GM12892 (cell line): Measurements from ENCODE around the gene ABHD2.

Experiments used
- POLR2A ChIP-seq: IDR thresholded peaks from 2 replicates; pipeline ENCODE4 v1.6.1; 2011; ENCODE audit warnings: low read depth, low read length, control low read depth
- POLR2AphosphoS5 ChIP-seq: IDR thresholded peaks from 2 replicates; pipeline ENCODE4 v1.6.1; 2011; ENCODE audit warnings: low read depth, low read length, control low read depth
- TAF1 ChIP-seq: IDR thresholded peaks from 2 replicates; pipeline ENCODE4 v1.6.1; 2011; ENCODE audit warnings: low read depth, mild to moderate bottlenecking, control low read depth, low read length, borderline replicate concordance

GRCh38 chr15:89126009-89126408 is 37.8 kb downstream of the ABHD2 start:
- TF ChIP-seq POLR2AphosphoS5, result no peak
- TF ChIP-seq POLR2A, result no peak
- TF ChIP-seq TAF1, result no peak
